B cell (primary cell): Measurements from ENCODE around the gene RBPJ. TPM values are rescaled to one million over a fixed set of nuclear protein-coding genes. Genes with fewer than 3 reads are reported as not detected.

Source experiments
- ATAC-seq: fragments of 200-7000 bp; cut with Tn5 transposase; one replicate; pipeline ENCODE4 v1.10.0; 2021; ENCODE audit warnings: low read depth, mild to moderate bottlenecking, moderate number of reproducible peaks, moderate library complexity
- CTCF ChIA-PET: fragments of 350-600 bp; sonication (Branson Sonifier 250); formaldehyde crosslinking; loops from one replicate; lab custom pipeline; 2021; ENCODE audit warnings: antibody characterized with exemption, inconsistent platforms; lab: Charles Lee
- POLR2A ChIA-PET: fragments of 350-600 bp; sonication (Branson Sonifier 250); formaldehyde crosslinking; loops from one replicate; lab custom pipeline; 2021; ENCODE audit warnings: antibody characterized with exemption; lab: Charles Lee
- DNase-seq: peaks from one replicate; pipeline ENCODE4 v3.0.0; 2013
- H2AFZ ChIP-seq: 2 replicates; pipeline ENCODE4 v1.6.1; 2012; ENCODE audit warnings: mild to moderate bottlenecking, low read depth, low read length; ENCODE audit not compliant: insufficient read depth, poor library complexity, severe bottlenecking
- H3K27ac ChIP-seq, 2 donors: 1 replicate in 1 of 2; 2 replicates in 1 of 2; pipeline ENCODE4 v1.5.1; 2012 to 2013; ENCODE audit warnings: low read length in 2 of 2, mild to moderate bottlenecking in 2 of 2, moderate library complexity in 1 of 2
- H3K27me3 ChIP-seq, 4 experiments: fragments of 200-600 bp in 1 of 4; sonication (generic) in 1 of 4; replicated peaks in 1 of 4; 1 replicate in 2 of 4; 2 replicates in 2 of 4; pipeline versions ENCODE4 v1.6.1 to v1.7.0; 2013 to 2016; ENCODE audit warnings: low read length in 3 of 4, mild to moderate bottlenecking in 2 of 4, mixed read lengths in 1 of 4, moderate library complexity in 1 of 4; ENCODE audit not compliant: insufficient read depth in 4 of 4, control insufficient read depth in 3 of 4; ENCODE audit errors: control extremely low read depth in 1 of 4
- H3K36me3 ChIP-seq, 2 experiments: replicated peaks in 1 of 2; 1 replicate in 1 of 2; 2 replicates in 1 of 2; pipeline versions ENCODE4 v1.6.1 to v1.7.1; 2013; ENCODE audit warnings: low read length in 1 of 2; ENCODE audit not compliant: insufficient read depth in 2 of 2, control insufficient read depth in 1 of 2; ENCODE audit errors: control extremely low read depth in 1 of 2, extremely low read depth in 1 of 2
- H3K4me1 ChIP-seq, 2 donors: fragments of 200-600 bp in 1 of 2; sonication (generic) in 1 of 2; 1 replicate in 1 of 2; 2 replicates in 1 of 2; pipeline versions ENCODE4 v1.5.1 to v1.6.1; 2013 to 2017; ENCODE audit warnings: low read length in 2 of 2; ENCODE audit not compliant: control insufficient read depth in 2 of 2, insufficient read depth in 2 of 2
- H3K4me2 ChIP-seq: replicated peaks from 2 replicates; pipeline ENCODE3; 2012; ENCODE audit warnings: mild to moderate bottlenecking, low read depth, low read length; ENCODE audit not compliant: poor library complexity, severe bottlenecking
- H3K4me3 ChIP-seq, 5 experiments: fragments of 200-600 bp in 1 of 5; sonication (generic) in 1 of 5; 1 replicate in 3 of 5; 2 replicates in 2 of 5; pipeline versions ENCODE4 v1.5.1 to v1.7.0; 2011 to 2016; ENCODE audit warnings: low read length in 4 of 5, mild to moderate bottlenecking in 4 of 5, low read depth in 2 of 5, control low read depth in 1 of 5, moderate library complexity in 1 of 5; ENCODE audit not compliant: insufficient read depth in 1 of 5; ENCODE audit errors: control extremely low read depth in 1 of 5, extremely low read depth in 1 of 5
- H3K79me2 ChIP-seq: fragments of 200-600 bp; sonication (generic); one replicate; pipeline ENCODE4 v1.6.0; 2016; ENCODE audit warnings: low read length; ENCODE audit not compliant: control insufficient read depth, insufficient read depth
- H3K9ac ChIP-seq: fragments of 200-600 bp; sonication (generic); 2 replicates; pipeline ENCODE4 v1.6.1; 2017; ENCODE audit warnings: mild to moderate bottlenecking, low read length, moderate library complexity
- H3K9me3 ChIP-seq, 3 donors: one replicate each; pipeline versions ENCODE4 v1.6.1 to v1.7.1; 2013; ENCODE audit warnings: low read length in 2 of 3; ENCODE audit not compliant: control insufficient read depth in 2 of 3, insufficient read depth in 1 of 3; ENCODE audit errors: control extremely low read depth in 1 of 3
- H4K20me1 ChIP-seq: 2 replicates; pipeline ENCODE4 v1.6.0; 2012; ENCODE audit warnings: mild to moderate bottlenecking, low read length; ENCODE audit not compliant: insufficient read depth, control insufficient read depth, poor library complexity, severe bottlenecking
- H3K27ac Mint-ChIP-seq: one replicate; pipeline ENCODE4 v1.8.0; 2021; ENCODE audit warnings: mixed read lengths
- H3K27me3 Mint-ChIP-seq: one replicate; pipeline ENCODE4 v1.8.0; 2021; ENCODE audit warnings: mixed read lengths
- H3K4me1 Mint-ChIP-seq: one replicate; pipeline ENCODE4 v1.8.0; 2021; ENCODE audit warnings: mixed read lengths
- H3K4me3 Mint-ChIP-seq: one replicate; pipeline ENCODE4 v1.8.0; 2021; ENCODE audit warnings: mixed read lengths
- H3K9me3 Mint-ChIP-seq: one replicate; pipeline ENCODE4 v1.8.0; 2022; ENCODE audit warnings: mixed read lengths; ENCODE audit not compliant: insufficient read depth
- CTCF ChIP-seq: fragments of 200-600 bp; IDR thresholded peaks from one replicate; pipeline ENCODE4 v1.8.0; 2022; ENCODE audit warnings: antibody characterized with exemption, mild to moderate bottlenecking
- EZH2 ChIP-seq: IDR thresholded peaks from 2 replicates; pipeline ENCODE4 v1.6.1; 2012; ENCODE audit warnings: borderline replicate concordance, low read depth, mild to moderate bottlenecking, moderate library complexity, low read length; ENCODE audit not compliant: insufficient read depth, poor library complexity, severe bottlenecking
- WGBS: methylation state at CpG from one replicate; pipeline ENCODE4 v1.1.5; 2013; ENCODE audit warnings: missing lambda C conversion rate; ENCODE audit not compliant: insufficient coverage; 5-methylcytosine and 5-hydroxymethylcytosine counted together
- intact Hi-C: fragments of 100-400 bp; cut with micrococcal nuclease; formaldehyde crosslinking; loops from one replicate; pipeline ENCODE4 v1.10.0; 2022
- polyA plus RNA-seq: library from polyadenylated mRNA; depleted of rRNA; stranded (reverse); fragments of >200 nt; gene quantifications from 2 replicates; pipeline ENCODE4 v1.2.3, GENCODE V29; 2012
- total RNA-seq, 2 donors: library from RNA; stranded (reverse); fragments of 120-200 nt in 1 of 2; gene quantifications; 1 replicate in 1 of 2; 2 replicates in 1 of 2; pipeline versions ENCODE4 v1.2.3 to v1.2.4, GENCODE V29; 2013 to 2022

RBPJ gene
- total and polyA plus RNA-seq, 2 donors (not counting 1 experiment from before 2014, with no cell fraction given) = 10.6 to 50.1 TPM

- intact Hi-C loops = loop anchor here (1.0 kb wide), 2 partner anchors 260 to 550 kb away; no protein-coding TSS in a partner anchor
- H3K27ac Mint-ChIP-seq = no peak overlapping the region
- H3K4me3 ChIP-seq = no peak overlapping the region
- ChIA-PET POLR2A (no interaction called here), CTCF (interaction anchor here (0.6 to 9.7 kb wide), 5 partner anchors 21 to 548 kb away, joined by 3 to 125 read pairs (median 3); no protein-coding TSS in a partner anchor)
- no peaks in the 10 kb centered on the region for H3K9me3 Mint-ChIP-seq
- no peaks in the 10 kb centered on the region for H4K20me1 ChIP-seq
- no peaks in the 10 kb centered on the region for H3K9me3 ChIP-seq
- no peak overlapping the region for H3K9ac ChIP-seq
- no peak overlapping the region for H3K4me3 Mint-ChIP-seq
- no peak overlapping the region for H3K27ac ChIP-seq
- H3K4me1 ChIP-seq = peaks cover 3 to 4% of the 10 kb centered on the region in 2 donors
- H3K4me1 Mint-ChIP-seq = peaks cover 4% of the 10 kb centered on the region
- H3K79me2 ChIP-seq = no peaks in the 10 kb centered on the region
- peaks cover 0 to 4% (median 0%) of the 10 kb centered on the region in 4 experiments for H3K27me3 ChIP-seq
- H3K27me3 Mint-ChIP-seq = peaks cover 5% of the 10 kb centered on the region
- ATAC-seq = no peak
- over 99% methylated on average over 6 of the region's 13 CpGs for WGBS
- no peak for DNase-seq
- H3K4me2 ChIP-seq = no peak overlapping the region
- TF ChIP-seq CTCF (no peak), EZH2 (no peak)
- no peak overlapping the region for H2AFZ ChIP-seq
- no peaks in the 10 kb centered on the region for H3K36me3 ChIP-seq
Observed at GRCh38 chr4:26459756-26460530, 139.1 kb downstream of the RBPJ start.

- intact Hi-C loops = no loop called here
- H3K4me1 Mint-ChIP-seq = peaks cover 4% of the 10 kb centered on the region
Observed at GRCh38 chr4:26462874-26463273, 142.1 kb downstream of the RBPJ start.

More at GRCh38 chr4:26462874-26463273, 142.1 kb downstream of the RBPJ start:
- ATAC-seq (no peak), DNase-seq (no peak)
- peaks cover 0 to 7% (median 0%) of the 10 kb centered on the region in 4 experiments for H3K27me3 ChIP-seq
- H3K4me3 ChIP-seq = no peak overlapping the region
- Mint-ChIP-seq H3K9me3 (no peaks in the 10 kb centered on the region), H3K27me3 (peaks cover 9% of the 10 kb centered on the region), H3K27ac (no peak overlapping the region), H3K4me3 (no peak overlapping the region)
- POLR2A ChIA-PET = no interaction called here
- no peak overlapping the region for H3K9ac ChIP-seq
- CTCF ChIA-PET = interaction anchor here (9.7 kb wide), 1 partner anchor 545 kb away, joined by 125 read pairs; no protein-coding TSS in a partner anchor
- H2AFZ ChIP-seq = no peak overlapping the region
- H3K79me2 ChIP-seq = no peaks in the 10 kb centered on the region
- no peaks in the 10 kb centered on the region for H4K20me1 ChIP-seq
- H3K4me1 ChIP-seq = peaks cover 3 to 4% of the 10 kb centered on the region in 2 donors
- no peak for TF ChIP-seq CTCF
- no peak for TF ChIP-seq EZH2
- H3K36me3 ChIP-seq = no peaks in the 10 kb centered on the region
- H3K9me3 ChIP-seq = no peaks in the 10 kb centered on the region
- no peak overlapping the region for H3K27ac ChIP-seq
- H3K4me2 ChIP-seq = no peak overlapping the region
- WGBS = no CpG with 5 or more reads among the region's 2 CpGs
